DOHH2 (cell line): ENCODE measurements around the gene ROBO2.

Experiments used
- CTCF ChIP-seq: fragments of 200-600 bp; sonication (generic); IDR thresholded peaks from one replicate; pipeline ENCODE4 v1.5.1; 2014; ENCODE audit warnings: antibody characterized with exemption, mild to moderate bottlenecking, low read depth, low read length; ENCODE audit not compliant: poor library complexity, severe bottlenecking
- EZH2phosphoT487 ChIP-seq: fragments of 200-600 bp; sonication (generic); IDR thresholded peaks from 2 replicates; pipeline ENCODE4 v1.6.1; 2017; ENCODE audit warnings: borderline replicate concordance, mild to moderate bottlenecking, antibody characterized with exemption, low read length, moderate library complexity, mixed read lengths

- TF ChIP-seq CTCF (no peak), EZH2phosphoT487 (no peak)
These were observed 526.2 kb downstream of the ROBO2 start for GRCh38 chr3:77566055-77566454.
